ENCODE measurements around the gene RPA3. TPM values are rescaled to one million over a fixed set of nuclear protein-coding genes. Genes with fewer than 3 reads are reported as not detected.

The RPA3 gene
- total RNA-seq, 1 donor from 2014 or later = 110 TPM

GRCh38 chr7:7630626-7631329 lies 87.6 kb downstream of the RPA3 start:
- Mint-ChIP-seq H3K9me3 (peaks cover 8% of the 10 kb centered on the region), H3K4me3 (no peak overlapping the region), H3K27me3 (ENCODE audit: insufficient read depth) (peaks cover 2% of the 10 kb centered on the region), H3K4me1 (ENCODE audit: low read depth) (no peaks in the 10 kb centered on the region), H3K36me3 (ENCODE audit: low read depth) (peaks cover under 1% of the 10 kb centered on the region), H3K27ac (no peak overlapping the region)
- intact Hi-C loops (cut with micrococcal nuclease) = no loop called here
- DNase-seq (ENCODE audit: low spot score) = no peak

- H3K4me1 Mint-ChIP-seq (ENCODE audit: low read depth) = no peaks in the 10 kb centered on the region
- no peak overlapping the region for H3K4me3 Mint-ChIP-seq
- intact Hi-C loops (cut with micrococcal nuclease) = no loop called here
- H3K27ac Mint-ChIP-seq = no peak overlapping the region
- no peaks in the 10 kb centered on the region for H3K36me3 Mint-ChIP-seq (ENCODE audit: low read depth)
- DNase-seq (ENCODE audit: low spot score) = no peak
- H3K9me3 Mint-ChIP-seq = peaks cover 8% of the 10 kb centered on the region
- peaks cover 5% of the 10 kb centered on the region for H3K27me3 Mint-ChIP-seq (ENCODE audit: insufficient read depth)
Observed at GRCh38 chr7:7628476-7628875, 89.9 kb downstream of the RPA3 start.

- H3K4me3 Mint-ChIP-seq = no peak overlapping the region
- H3K36me3 Mint-ChIP-seq (ENCODE audit: low read depth) = no peaks in the 10 kb centered on the region
- no peaks in the 10 kb centered on the region for H3K9me3 Mint-ChIP-seq
- intact Hi-C loops (cut with micrococcal nuclease) = no loop called here
- no peak overlapping the region for H3K27ac Mint-ChIP-seq
- peaks cover 10% of the 10 kb centered on the region for H3K4me1 Mint-ChIP-seq (ENCODE audit: low read depth)
- no peak for DNase-seq (ENCODE audit: low spot score)
- H3K27me3 Mint-ChIP-seq (ENCODE audit: insufficient read depth) = peaks cover 3% of the 10 kb centered on the region
Observed at GRCh38 chr7:7620644-7621210, 97.7 kb downstream of the RPA3 start.

GRCh38 chr7:7620236-7620635 lies 98.2 kb downstream of the RPA3 start:
- Mint-ChIP-seq H3K36me3 (ENCODE audit: low read depth) (no peaks in the 10 kb centered on the region), H3K27ac (no peak overlapping the region), H3K9me3 (no peaks in the 10 kb centered on the region), H3K4me3 (no peak overlapping the region), H3K4me1 (ENCODE audit: low read depth) (peaks cover 10% of the 10 kb centered on the region), H3K27me3 (ENCODE audit: insufficient read depth) (peaks cover 3% of the 10 kb centered on the region)
- DNase-seq (ENCODE audit: low spot score) = no peak
- intact Hi-C loops (cut with micrococcal nuclease) = no loop called here

GRCh38 chr7:7618410-7618809 lies 100.0 kb downstream of the RPA3 start:
- H3K4me3 Mint-ChIP-seq = no peak overlapping the region
- H3K9me3 Mint-ChIP-seq = no peaks in the 10 kb centered on the region
- no peak for DNase-seq (ENCODE audit: low spot score)
- no peak overlapping the region for H3K27ac Mint-ChIP-seq
- intact Hi-C loops (cut with micrococcal nuclease) = no loop called here
- H3K4me1 Mint-ChIP-seq (ENCODE audit: low read depth) = peaks cover 10% of the 10 kb centered on the region
- no peaks in the 10 kb centered on the region for H3K36me3 Mint-ChIP-seq (ENCODE audit: low read depth)
- no peaks in the 10 kb centered on the region for H3K27me3 Mint-ChIP-seq (ENCODE audit: insufficient read depth)

GRCh38 chr7:7617550-7617949 lies 100.9 kb downstream of the RPA3 start:
- no peak overlapping the region for H3K4me3 Mint-ChIP-seq
- no peaks in the 10 kb centered on the region for H3K9me3 Mint-ChIP-seq
- no peaks in the 10 kb centered on the region for H3K27me3 Mint-ChIP-seq (ENCODE audit: insufficient read depth)
- H3K4me1 Mint-ChIP-seq (ENCODE audit: low read depth) = peaks cover 10% of the 10 kb centered on the region
- intact Hi-C loops (cut with micrococcal nuclease) = no loop called here
- no peak overlapping the region for H3K27ac Mint-ChIP-seq
- H3K36me3 Mint-ChIP-seq (ENCODE audit: low read depth) = no peaks in the 10 kb centered on the region
- DNase-seq (ENCODE audit: low spot score) = no peak

- Mint-ChIP-seq H3K4me3 (no peak overlapping the region), H3K4me1 (ENCODE audit: low read depth) (peaks cover 10% of the 10 kb centered on the region), H3K36me3 (ENCODE audit: low read depth) (peaks cover 5% of the 10 kb centered on the region), H3K27me3 (ENCODE audit: insufficient read depth) (no peaks in the 10 kb centered on the region), H3K9me3 (no peaks in the 10 kb centered on the region), H3K27ac (no peak overlapping the region)
- DNase-seq (ENCODE audit: low spot score) = no peak
- intact Hi-C loops (cut with micrococcal nuclease) = no loop called here
Observed at GRCh38 chr7:7614018-7614741, 104.2 kb downstream of the RPA3 start.

GRCh38 chr7:7613210-7613609 lies 105.2 kb downstream of the RPA3 start:
- peaks cover 5% of the 10 kb centered on the region for H3K36me3 Mint-ChIP-seq (ENCODE audit: low read depth)
- no peaks in the 10 kb centered on the region for H3K9me3 Mint-ChIP-seq
- H3K4me3 Mint-ChIP-seq = no peak overlapping the region
- no peaks in the 10 kb centered on the region for H3K27me3 Mint-ChIP-seq (ENCODE audit: insufficient read depth)
- H3K4me1 Mint-ChIP-seq (ENCODE audit: low read depth) = peaks cover 10% of the 10 kb centered on the region
- intact Hi-C loops (cut with micrococcal nuclease) = no loop called here
- no peak overlapping the region for H3K27ac Mint-ChIP-seq
- no peak for DNase-seq (ENCODE audit: low spot score)

GRCh38 chr7:7612519-7612918 lies 105.9 kb downstream of the RPA3 start:
- H3K4me3 Mint-ChIP-seq = no peak overlapping the region
- H3K4me1 Mint-ChIP-seq (ENCODE audit: low read depth) = peaks cover 6% of the 10 kb centered on the region
- H3K9me3 Mint-ChIP-seq = no peaks in the 10 kb centered on the region
- no peak overlapping the region for H3K27ac Mint-ChIP-seq
- DNase-seq (ENCODE audit: low spot score) = no peak
- intact Hi-C loops (cut with micrococcal nuclease) = no loop called here
- peaks cover 9% of the 10 kb centered on the region for H3K36me3 Mint-ChIP-seq (ENCODE audit: low read depth)
- H3K27me3 Mint-ChIP-seq (ENCODE audit: insufficient read depth) = no peaks in the 10 kb centered on the region

GRCh38 chr7:7609330-7609729 lies 109.1 kb downstream of the RPA3 start:
- no peak for DNase-seq (ENCODE audit: low spot score)
- Mint-ChIP-seq H3K4me3 (no peak overlapping the region), H3K9me3 (no peaks in the 10 kb centered on the region), H3K27me3 (ENCODE audit: insufficient read depth) (no peaks in the 10 kb centered on the region), H3K36me3 (ENCODE audit: low read depth) (peaks cover 11% of the 10 kb centered on the region), H3K4me1 (ENCODE audit: low read depth) (no peaks in the 10 kb centered on the region), H3K27ac (no peak overlapping the region)
- intact Hi-C loops (cut with micrococcal nuclease) = no loop called here

GRCh38 chr7:7607010-7607409 lies 111.4 kb downstream of the RPA3 start:
- H3K9me3 Mint-ChIP-seq = no peaks in the 10 kb centered on the region
- no peak for DNase-seq (ENCODE audit: low spot score)
- H3K36me3 Mint-ChIP-seq (ENCODE audit: low read depth) = peaks cover 11% of the 10 kb centered on the region
- H3K4me3 Mint-ChIP-seq = no peak overlapping the region
- H3K27me3 Mint-ChIP-seq (ENCODE audit: insufficient read depth) = no peaks in the 10 kb centered on the region
- no peak overlapping the region for H3K27ac Mint-ChIP-seq
- intact Hi-C loops (cut with micrococcal nuclease) = no loop called here
- no peaks in the 10 kb centered on the region for H3K4me1 Mint-ChIP-seq (ENCODE audit: low read depth)

- intact Hi-C loops (cut with micrococcal nuclease) = loop anchor here (5.0 to 10.0 kb wide), 3 partner anchors 86 to 596 kb away; no protein-coding TSS in a partner anchor
- Mint-ChIP-seq H3K27ac (no peak overlapping the region), H3K9me3 (peaks cover 7% of the 10 kb centered on the region), H3K4me1 (ENCODE audit: low read depth) (no peaks in the 10 kb centered on the region), H3K36me3 (ENCODE audit: low read depth) (peaks cover 22% of the 10 kb centered on the region), H3K4me3 (no peak overlapping the region), H3K27me3 (ENCODE audit: insufficient read depth) (no peaks in the 10 kb centered on the region)
- DNase-seq (ENCODE audit: low spot score) = no peak
Observed at GRCh38 chr7:7596176-7596575, 122.2 kb downstream of the RPA3 start.

GRCh38 chr7:7595451-7595850 lies 123.0 kb downstream of the RPA3 start:
- no peaks in the 10 kb centered on the region for H3K4me1 Mint-ChIP-seq (ENCODE audit: low read depth)
- H3K27me3 Mint-ChIP-seq (ENCODE audit: insufficient read depth) = no peaks in the 10 kb centered on the region
- no peaks in the 10 kb centered on the region for H3K9me3 Mint-ChIP-seq
- H3K4me3 Mint-ChIP-seq = no peak overlapping the region
- intact Hi-C loops (cut with micrococcal nuclease) = loop anchor here (1.0 to 10.0 kb wide), 6 partner anchors 87 to 701 kb away; no protein-coding TSS in a partner anchor
- H3K36me3 Mint-ChIP-seq (ENCODE audit: low read depth) = peaks cover 18% of the 10 kb centered on the region
- DNase-seq (ENCODE audit: low spot score) = no peak
- H3K27ac Mint-ChIP-seq = no peak overlapping the region
